Caco-2 (cell line): ENCODE measurements around the gene DENND1A. TPM values are rescaled to one million over a fixed set of nuclear protein-coding genes. Genes with fewer than 3 reads are reported as not detected.

Experiments used
- BruUV-seq: library from RNA; stranded (reverse); fragments of 400-500 nt; replicated peaks from 2 replicates; lab custom pipeline; 2021; lab: Mats Ljungman, UMichigan
- CTCF ChIA-PET: fragments of 300-600 bp; sonication (Branson Sonifier 250); formaldehyde crosslinking; loops from one replicate; lab custom pipeline; 2022; ENCODE audit warnings: antibody characterized with exemption; lab: Charles Lee
- POLR2A ChIA-PET: fragments of 300-600 bp; sonication (Branson Sonifier 250); formaldehyde crosslinking; loops from one replicate; lab custom pipeline; 2022; ENCODE audit warnings: antibody characterized with exemption; lab: Charles Lee
- DNase-seq, 2 experiments: peaks; one replicate each; pipeline versions ENCODE4 v3.0.0 to v3.0.0-alpha.2; 2020 to 2022
- H3K27me3 ChIP-seq: replicated peaks from 2 replicates; pipeline ENCODE4 v1.6.0; 2011; ENCODE audit warnings: low read length; ENCODE audit not compliant: control insufficient read depth, insufficient read depth
- H3K36me3 ChIP-seq: 2 replicates; pipeline ENCODE4 v1.5.1; 2011; ENCODE audit warnings: low read length; ENCODE audit not compliant: control insufficient read depth, insufficient read depth
- H3K4me1 ChIP-seq: fragments of 250-450 bp; sonication (Bioruptor Pico); 2 replicates; pipeline ENCODE4 v1.5.1; 2020; ENCODE audit warnings: mild to moderate bottlenecking
- H3K4me3 ChIP-seq: 2 replicates; pipeline ENCODE4 v1.5.1; 2011; ENCODE audit warnings: low read depth, mild to moderate bottlenecking, control low read depth, low read length
- H3K9me3 ChIP-seq: fragments of 250-450 bp; sonication (Bioruptor Pico); 2 replicates; pipeline ENCODE4 v1.5.1; 2020; ENCODE audit warnings: mild to moderate bottlenecking, moderate library complexity
- H3K27ac Mint-ChIP-seq: one replicate; pipeline ENCODE4 v1.8.0; 2022; ENCODE audit warnings: mixed read lengths; ENCODE audit not compliant: unreplicated experiment
- H3K27me3 Mint-ChIP-seq: one replicate; pipeline ENCODE4 v1.8.0; 2022; ENCODE audit warnings: mixed read lengths; ENCODE audit not compliant: insufficient read depth, unreplicated experiment
- H3K36me3 Mint-ChIP-seq: one replicate; pipeline ENCODE4 v1.8.0; 2022; ENCODE audit warnings: mild to moderate bottlenecking, mixed read lengths; ENCODE audit not compliant: insufficient read depth, unreplicated experiment
- H3K4me1 Mint-ChIP-seq: one replicate; pipeline ENCODE4 v1.8.0; 2022; ENCODE audit warnings: low read depth, mixed read lengths; ENCODE audit not compliant: unreplicated experiment
- H3K4me3 Mint-ChIP-seq: one replicate; pipeline ENCODE4 v1.8.0; 2022; ENCODE audit warnings: mild to moderate bottlenecking, moderate library complexity, mixed read lengths; ENCODE audit not compliant: unreplicated experiment
- H3K9me3 Mint-ChIP-seq: one replicate; pipeline ENCODE4 v1.8.0; 2022; ENCODE audit warnings: mixed read lengths; ENCODE audit not compliant: unreplicated experiment
- intact Hi-C: fragments of 100-400 bp; cut with micrococcal nuclease; formaldehyde crosslinking; loops from one replicate; pipeline ENCODE4 v1.10.0; 2022; ENCODE audit not compliant: unreplicated experiment
- total RNA-seq: library from RNA; stranded (reverse); gene quantifications from 2 replicates; pipeline ENCODE4 v1.2.3, GENCODE V29; 2022
- TF ChIP-seq, protein P1 (sequence below), 2 experiments: fragments of 200-600 bp in 1 of 2; IDR thresholded peaks; 1 replicate in 1 of 2; 2 replicates in 1 of 2; pipeline versions ENCODE4 v1.5.1 to v1.8.0; 2011 to 2022; ENCODE audit warnings: antibody characterized with exemption in 1 of 2, control low read depth in 1 of 2, inconsistent platforms in 1 of 2, low read depth in 1 of 2, low read length in 1 of 2, mild to moderate bottlenecking in 1 of 2, moderate library complexity in 1 of 2; ENCODE audit not compliant: insufficient read depth in 1 of 2, severe bottlenecking in 1 of 2, unreplicated experiment in 1 of 2

Gene DENND1A
- total RNA-seq, 1 experiment from 2014 or later: 41.6 TPM

DNA sequence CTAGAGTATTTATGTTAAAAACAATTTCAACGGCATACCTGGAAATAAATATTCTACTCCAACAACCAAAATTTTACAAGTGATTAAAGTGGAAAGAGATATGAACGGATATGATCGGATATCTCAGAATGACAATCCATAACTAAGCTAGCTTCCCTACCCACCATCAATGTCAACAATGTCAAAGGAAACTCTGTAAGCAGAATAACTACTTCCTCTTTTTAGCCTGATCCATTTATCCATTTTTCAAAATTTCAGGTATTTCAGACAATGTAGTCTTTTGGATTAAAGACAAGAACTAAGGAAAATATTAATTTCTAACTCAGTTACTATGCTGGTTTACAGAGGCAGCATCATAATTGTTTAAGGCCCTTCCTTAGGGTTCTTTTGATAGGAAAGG is 188.7 kb downstream of the DENND1A start:
- H3K9me3 ChIP-seq: no peaks in the 10 kb centered on the region
- H3K4me3 ChIP-seq: no peak overlapping the region

DNA sequence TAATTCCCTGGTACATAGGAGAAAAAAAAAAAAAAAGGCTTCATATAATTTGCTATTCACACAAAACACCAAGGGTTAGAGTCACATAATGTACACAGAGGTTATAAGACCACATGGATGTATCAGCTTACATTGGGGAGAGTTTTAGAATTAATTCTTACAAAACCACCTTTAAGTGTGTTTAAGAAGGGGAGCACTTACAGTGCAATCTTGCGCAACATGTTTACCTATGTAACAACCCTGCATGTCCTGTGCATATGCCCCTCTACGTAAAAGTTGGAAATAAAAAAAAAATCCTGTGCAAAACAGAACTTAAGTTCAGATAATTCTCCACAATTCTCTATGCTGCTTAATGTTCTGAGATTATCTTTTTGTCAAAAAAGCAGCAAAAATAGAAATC is 190.0 kb downstream of the DENND1A start:
- H3K4me1 Mint-ChIP-seq: peaks cover 8% of the 10 kb centered on the region
- CTCF ChIA-PET: no interaction called here
- DNase-seq: no peak

More for the DNA sequence above, 188.7 kb downstream of the DENND1A start:
- ChIA-PET CTCF (no interaction called here), POLR2A (no interaction called here)
- Mint-ChIP-seq H3K9me3 (no peaks in the 10 kb centered on the region), H3K36me3 (peaks cover 7% of the 10 kb centered on the region), H3K4me1 (peaks cover 8% of the 10 kb centered on the region), H3K27me3 (no peaks in the 10 kb centered on the region), H3K4me3 (no peak overlapping the region), H3K27ac (no peak overlapping the region)
- H3K4me1 ChIP-seq: no peaks in the 10 kb centered on the region
- no peaks in the 10 kb centered on the region for H3K27me3 ChIP-seq
- no TSS peak for BruUV-seq
- H3K36me3 ChIP-seq: no peaks in the 10 kb centered on the region; the same call in 1 of the 2 replicates
- intact Hi-C loops: no loop called here
- no peak for DNase-seq
- TF ChIP-seq, protein P1, sequence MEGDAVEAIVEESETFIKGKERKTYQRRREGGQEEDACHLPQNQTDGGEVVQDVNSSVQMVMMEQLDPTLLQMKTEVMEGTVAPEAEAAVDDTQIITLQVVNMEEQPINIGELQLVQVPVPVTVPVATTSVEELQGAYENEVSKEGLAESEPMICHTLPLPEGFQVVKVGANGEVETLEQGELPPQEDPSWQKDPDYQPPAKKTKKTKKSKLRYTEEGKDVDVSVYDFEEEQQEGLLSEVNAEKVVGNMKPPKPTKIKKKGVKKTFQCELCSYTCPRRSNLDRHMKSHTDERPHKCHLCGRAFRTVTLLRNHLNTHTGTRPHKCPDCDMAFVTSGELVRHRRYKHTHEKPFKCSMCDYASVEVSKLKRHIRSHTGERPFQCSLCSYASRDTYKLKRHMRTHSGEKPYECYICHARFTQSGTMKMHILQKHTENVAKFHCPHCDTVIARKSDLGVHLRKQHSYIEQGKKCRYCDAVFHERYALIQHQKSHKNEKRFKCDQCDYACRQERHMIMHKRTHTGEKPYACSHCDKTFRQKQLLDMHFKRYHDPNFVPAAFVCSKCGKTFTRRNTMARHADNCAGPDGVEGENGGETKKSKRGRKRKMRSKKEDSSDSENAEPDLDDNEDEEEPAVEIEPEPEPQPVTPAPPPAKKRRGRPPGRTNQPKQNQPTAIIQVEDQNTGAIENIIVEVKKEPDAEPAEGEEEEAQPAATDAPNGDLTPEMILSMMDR (IDR thresholded peaks at IDR 0.05; ENCODE audit: insufficient read depth in 1 of 2, low read depth in 1 of 2, low read length in 1 of 2, severe bottlenecking in 1 of 2, unreplicated experiment in 1 of 2): no peak

DNA sequence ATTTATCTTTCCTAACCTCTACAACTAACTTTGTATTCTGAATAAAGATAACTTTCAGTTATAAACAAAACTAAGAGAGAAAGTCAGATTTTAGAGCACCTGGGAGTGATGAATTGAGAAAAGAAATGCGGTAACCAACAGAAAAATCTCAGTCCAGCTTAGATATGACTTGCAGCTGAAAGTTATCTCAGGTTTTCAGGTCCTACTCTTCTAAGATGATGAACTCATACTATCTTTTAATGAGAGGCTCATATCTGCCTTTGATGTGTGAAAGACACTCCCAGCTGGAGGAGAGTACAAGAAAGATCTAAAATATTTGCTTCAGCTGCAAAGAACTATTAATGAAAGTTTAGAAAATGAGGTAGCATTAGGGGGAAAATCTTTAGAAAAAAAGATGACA is 190.5 kb downstream of the DENND1A start:
- intact Hi-C loops: no loop called here
- Histone ChIP-seq H3K27me3 (no peaks in the 10 kb centered on the region), H3K9me3 (no peaks in the 10 kb centered on the region), H3K36me3 (no peaks in the 10 kb centered on the region; the same call in 1 of the 2 replicates), H3K4me3 (no peak overlapping the region), H3K4me1 (no peaks in the 10 kb centered on the region)
- Mint-ChIP-seq H3K27ac (no peak overlapping the region), H3K27me3 (no peaks in the 10 kb centered on the region), H3K9me3 (no peaks in the 10 kb centered on the region), H3K4me1 (peaks cover 8% of the 10 kb centered on the region), H3K4me3 (no peak overlapping the region), H3K36me3 (peaks cover 7% of the 10 kb centered on the region)
- POLR2A ChIA-PET: no interaction called here
- TF ChIP-seq, protein P1 (IDR thresholded peaks at IDR 0.05; ENCODE audit: insufficient read depth in 1 of 2, low read depth in 1 of 2, low read length in 1 of 2, severe bottlenecking in 1 of 2, unreplicated experiment in 1 of 2): no peak
- CTCF ChIA-PET: no interaction called here
- no peak for DNase-seq
- no TSS peak for BruUV-seq

More for the DNA sequence above, 190.0 kb downstream of the DENND1A start:
- no TSS peak for BruUV-seq
- intact Hi-C loops: no loop called here
- Mint-ChIP-seq H3K27ac (no peak overlapping the region), H3K4me3 (no peak overlapping the region), H3K27me3 (no peaks in the 10 kb centered on the region), H3K9me3 (no peaks in the 10 kb centered on the region), H3K36me3 (peaks cover 7% of the 10 kb centered on the region)
- no peaks in the 10 kb centered on the region for H3K9me3 ChIP-seq
- H3K4me1 ChIP-seq: no peaks in the 10 kb centered on the region
- TF ChIP-seq, protein P1 (IDR thresholded peaks at IDR 0.05; ENCODE audit: insufficient read depth in 1 of 2, low read depth in 1 of 2, low read length in 1 of 2, severe bottlenecking in 1 of 2, unreplicated experiment in 1 of 2): no peak
- H3K36me3 ChIP-seq: no peaks in the 10 kb centered on the region; the same call in 1 of the 2 replicates
- H3K27me3 ChIP-seq: no peaks in the 10 kb centered on the region
- POLR2A ChIA-PET: no interaction called here
- no peak overlapping the region for H3K4me3 ChIP-seq
